Ureter (tissue), 1 donor: ENCODE results near the gene FBXL19. TPM values are rescaled to one million over a fixed set of nuclear protein-coding genes. Genes with fewer than 3 reads are reported as not detected.

Source experiments
- DNase-seq: peaks from one replicate; pipeline ENCODE4 v3.0.0-alpha.2; 2020; ENCODE audit warnings: low spot score
- total RNA-seq: library from RNA; stranded (reverse); gene quantifications from one replicate; pipeline ENCODE4 v1.2.4, GENCODE V29; 2023
- donor health status: DM: yes; HTN: yes; CAD: no.

The FBXL19 gene
- total RNA-seq, 1 donor from 2014 or later: 25.7 TPM

- DNase-seq: no peak
Measured at GRCh38 chr16:30895627-30896260, 27.6 kb upstream of the FBXL19 start.

DNA sequence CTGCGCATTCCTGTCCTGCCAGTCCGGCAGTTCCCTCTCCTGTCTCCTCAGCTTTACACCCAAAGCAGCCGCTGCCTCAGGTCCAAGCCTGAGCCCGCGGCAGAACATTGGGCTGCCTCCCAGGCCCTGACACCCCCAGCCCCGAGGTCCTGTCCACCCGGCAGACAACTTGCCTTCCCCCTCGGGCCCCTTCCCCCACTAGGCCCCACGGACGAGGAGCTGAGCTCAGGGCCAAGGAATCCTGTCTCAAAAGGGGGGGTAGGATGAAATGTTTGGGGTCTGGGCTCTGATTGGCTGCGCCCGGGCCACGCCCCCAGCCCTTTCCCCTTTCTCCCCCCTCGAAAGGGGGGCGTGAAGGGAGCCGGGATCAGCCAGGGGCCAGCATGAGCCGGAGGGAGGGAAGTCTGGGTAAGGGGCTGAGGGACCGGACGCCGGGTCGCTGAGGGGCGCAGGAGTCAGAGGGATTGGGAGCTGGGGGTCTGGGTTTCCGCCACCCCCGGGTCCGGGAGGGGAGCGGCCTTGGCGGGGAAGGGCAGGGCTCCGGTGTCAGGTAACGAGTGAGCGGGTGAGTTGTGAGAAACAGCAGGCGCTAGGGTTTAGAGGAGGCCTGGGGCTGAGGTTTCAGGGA lies 27.0 kb upstream of the FBXL19 start, which contains the start of gene CTF1:
CTF1 (plus strand) TSS at position 354 of the 628 bp plus-strand sequence; CDS start at position 384, 30 bp downstream.
- DNase-seq: peak; percentile 85

- DNase-seq: peak; percentile 91
Measured at GRCh38 chr16:30896889-30897733, 26.3 kb upstream of the FBXL19 start.

GRCh38 chr16:30899794-30900193 lies 23.6 kb upstream of the FBXL19 start:
- DNase-seq: no peak

GRCh38 chr16:30900588-30900987 lies 22.8 kb upstream of the FBXL19 start:
- no peak for DNase-seq

DNA sequence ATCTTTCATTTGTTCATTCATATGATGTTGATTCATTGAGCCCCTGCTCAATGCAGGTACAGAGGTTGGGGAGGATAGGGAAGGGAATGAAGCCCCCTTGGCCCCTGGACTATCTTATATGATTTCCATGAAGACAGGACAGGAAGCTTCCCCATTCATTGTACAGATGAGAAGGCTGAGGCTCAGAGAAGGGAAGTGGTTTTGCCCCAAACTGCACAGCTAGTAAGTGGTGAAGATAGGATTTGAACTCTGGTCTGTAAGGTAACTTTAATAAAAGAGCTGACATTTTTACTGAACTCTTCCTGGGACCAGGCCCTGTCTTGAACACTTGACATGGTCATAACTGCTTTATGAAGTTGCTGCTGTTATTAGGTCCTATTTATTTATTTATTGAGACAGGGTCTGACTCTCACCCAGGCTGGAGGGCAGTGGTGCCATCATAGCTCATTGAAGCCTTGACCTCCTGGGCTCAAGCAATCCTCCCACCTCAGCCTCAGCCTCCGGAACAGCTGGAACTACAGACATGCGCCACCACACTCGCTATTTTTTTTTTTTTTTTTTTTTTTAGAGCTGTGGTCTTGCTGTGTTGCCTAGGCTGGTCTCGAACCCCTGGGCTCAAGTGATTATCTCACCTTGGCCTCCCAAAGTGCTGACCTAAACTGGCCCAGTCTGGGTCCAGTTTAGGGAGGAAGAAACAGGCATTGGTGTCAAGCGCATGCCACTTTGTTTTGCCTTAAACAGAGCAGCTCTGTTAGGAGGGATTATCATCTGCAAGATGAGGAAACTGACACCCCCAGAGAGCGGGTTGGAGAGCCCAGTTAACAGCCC lies 22.0 kb upstream of the FBXL19 start:
- no peak for DNase-seq

GRCh38 chr16:30902029-30902972 lies 21.1 kb upstream of the FBXL19 start:
- peak; percentile 70 for DNase-seq

GRCh38 chr16:30903002-30903401 lies 20.4 kb upstream of the FBXL19 start:
- DNase-seq: no peak

DNA sequence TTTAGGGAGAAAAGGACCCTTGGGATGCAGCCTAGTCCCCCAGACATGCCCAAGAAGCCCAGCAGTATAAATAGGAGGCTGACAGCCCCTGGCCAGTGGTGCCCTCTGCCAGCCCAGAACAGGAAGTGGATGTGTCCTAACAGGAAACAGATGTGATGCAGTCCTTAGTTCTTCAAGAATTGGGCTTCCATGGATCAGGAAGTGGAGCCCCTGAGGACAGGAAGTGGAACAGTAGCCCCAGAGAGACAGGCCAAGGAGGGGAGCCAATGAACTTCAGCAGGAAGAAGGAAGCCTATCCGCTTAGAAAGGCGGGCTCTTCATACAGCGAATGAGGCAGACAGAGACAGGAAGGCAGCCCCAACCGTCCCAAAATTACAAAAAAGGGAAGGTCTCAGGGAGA lies 19.8 kb upstream of the FBXL19 start:
- no peak for DNase-seq

GRCh38 chr16:30904114-30904780 lies 19.1 kb upstream of the FBXL19 start:
- no peak for DNase-seq

- DNase-seq: no peak
Measured at GRCh38 chr16:30907064-30907463, 16.3 kb upstream of the FBXL19 start.

GRCh38 chr16:30910427-30911029 lies 12.8 kb upstream of the FBXL19 start:
- no peak for DNase-seq

DNA sequence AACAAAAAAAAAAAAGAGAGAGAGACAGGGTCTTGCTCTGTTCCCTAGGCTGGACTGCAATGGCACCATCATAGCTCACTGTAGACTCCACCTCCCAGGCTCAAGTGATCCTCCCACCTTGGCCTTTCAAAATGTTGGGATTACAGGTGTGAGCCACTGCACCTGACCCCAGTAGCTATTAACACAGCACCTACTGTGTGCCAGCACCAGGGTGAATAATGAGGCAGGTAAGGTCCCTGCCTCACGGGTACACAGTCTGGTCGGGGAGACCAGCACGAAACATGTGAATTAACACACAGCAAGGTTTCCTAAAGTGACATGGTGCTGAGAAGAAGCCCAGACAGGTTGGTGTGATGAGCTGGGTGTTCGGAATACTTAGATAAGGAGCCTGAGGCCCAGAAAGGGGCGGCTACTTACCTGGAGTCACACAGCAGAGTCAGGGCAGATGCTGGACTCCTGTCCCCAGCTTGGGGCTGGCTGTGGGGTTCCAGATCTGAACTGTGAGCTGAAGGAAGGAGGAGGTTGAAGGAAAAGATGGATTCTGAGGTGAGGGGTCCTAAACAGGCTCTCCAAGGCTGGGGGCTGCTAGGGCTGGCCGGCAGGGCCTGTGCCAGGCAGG lies 10.5 kb upstream of the FBXL19 start:
- DNase-seq: no peak

DNA sequence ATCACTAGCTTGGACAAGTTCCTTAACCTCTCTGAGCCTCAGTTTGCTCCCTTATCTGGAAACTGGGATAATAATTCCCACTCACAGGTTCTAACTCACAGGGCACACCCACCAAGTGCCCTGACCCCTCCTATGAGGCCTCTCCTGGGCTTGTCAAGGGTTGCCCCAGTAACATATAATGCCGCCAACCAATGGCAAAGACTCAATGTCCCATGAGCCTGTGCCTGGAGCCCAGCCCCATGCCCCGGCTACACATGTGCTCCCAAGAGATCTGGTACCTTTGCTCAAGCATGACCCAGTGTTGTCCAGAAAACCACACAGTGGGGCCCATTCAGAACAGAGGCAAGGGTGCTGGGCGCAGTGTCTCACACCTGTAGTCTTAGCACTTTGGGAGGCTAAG lies 8.5 kb upstream of the FBXL19 start:
- no peak for DNase-seq

GRCh38 chr16:30918614-30919013 lies 4.8 kb upstream of the FBXL19 start:
- no peak for DNase-seq

DNA sequence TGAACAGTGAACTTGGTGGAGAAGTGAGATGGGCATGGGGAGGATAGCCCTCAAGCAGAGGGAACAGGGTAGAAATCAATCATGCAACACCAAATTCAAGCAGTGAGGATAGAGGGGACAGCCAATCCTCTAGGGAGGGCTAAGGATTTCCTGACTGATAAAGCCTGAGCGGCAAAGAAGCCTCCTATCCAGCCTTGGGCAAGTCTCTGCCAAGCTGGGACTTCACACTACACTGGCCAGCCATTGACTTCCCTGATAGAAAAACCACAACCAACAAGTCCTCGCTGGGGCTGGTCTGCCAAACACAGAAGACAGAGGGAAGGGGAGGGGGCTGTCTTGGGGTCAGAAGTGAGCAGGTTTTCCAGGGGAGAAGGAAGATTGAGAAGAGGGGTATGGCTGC lies 2.5 kb upstream of the FBXL19 start:
- DNase-seq: no peak

DNA sequence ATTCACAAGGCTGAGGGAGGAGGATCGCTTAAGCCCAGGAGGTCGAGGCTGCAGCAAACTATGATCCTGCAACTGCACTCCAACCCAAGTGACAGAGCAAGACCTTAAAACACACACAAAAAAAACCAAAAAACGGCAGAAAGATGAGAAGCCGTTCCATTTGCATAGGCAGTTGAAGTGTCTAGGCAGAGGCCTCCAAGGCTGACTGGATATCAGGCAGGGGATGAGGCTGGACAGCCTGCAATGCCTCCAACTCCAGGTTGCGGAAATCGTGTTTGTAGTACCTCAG lies 2.0 kb upstream of the FBXL19 start:
- DNase-seq: no peak

DNA sequence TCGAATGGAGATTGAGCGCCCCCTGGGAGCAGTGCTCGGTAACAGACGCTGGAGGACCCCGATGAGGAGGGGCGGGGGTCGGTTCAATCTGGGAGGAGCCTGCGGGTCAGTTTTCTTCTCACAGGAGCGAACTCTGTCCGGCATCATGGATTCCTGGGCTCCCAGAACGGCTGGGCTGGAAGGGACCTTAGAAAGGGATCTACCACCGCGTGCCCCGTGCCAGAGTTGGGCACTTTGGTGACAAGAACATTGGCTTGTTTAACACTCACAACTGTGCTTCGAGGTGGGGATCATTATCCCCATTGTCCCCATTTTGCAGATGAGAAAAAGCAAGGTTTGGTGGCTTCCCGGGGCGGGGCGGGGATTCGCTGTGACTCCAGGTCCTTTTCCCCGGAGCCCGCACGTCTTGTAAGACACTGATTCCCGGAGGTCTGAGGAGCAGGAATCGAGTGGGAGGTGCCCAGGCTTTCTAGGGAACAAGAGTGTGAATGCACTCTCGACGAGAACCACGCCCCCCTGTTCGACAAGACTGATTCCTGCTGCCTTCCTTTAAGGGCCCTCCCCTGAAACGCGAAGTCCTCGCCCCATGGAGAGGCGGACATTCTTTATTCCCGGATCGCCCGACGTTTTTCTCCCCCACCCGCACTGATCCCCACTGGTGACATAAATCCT lies 1.5 kb upstream of the FBXL19 start:
- DNase-seq: peak; percentile 94

GRCh38 chr16:30922420-30922959 lies 882 bp upstream of the FBXL19 start:
- DNase-seq: peak; percentile 100
